Measurements from ENCODE around the gene USP6NL. TPM values are rescaled to one million over a fixed set of nuclear protein-coding genes. Genes with fewer than 3 reads are reported as not detected.

USP6NL gene
- total RNA-seq, 1 experiment from 2014 or later = 21.4 TPM

GRCh38 chr10:11483201-11484148, 128.0 kb downstream of the USP6NL start:
- H3K4me1 Mint-ChIP-seq = peaks cover 19% of the 10 kb centered on the region
- H3K9me3 Mint-ChIP-seq = no peaks in the 10 kb centered on the region
- DNase-seq (ENCODE audit: low spot score) (no peak), ATAC-seq (no peak)
- H3K36me3 Mint-ChIP-seq = peaks cover 26% of the 10 kb centered on the region
- no peak overlapping the region for H3K4me3 Mint-ChIP-seq
- TF ChIP-seq JUN (CRISPR knock-in tag; IDR thresholded peaks at IDR 0.05) (no peak), NFE2L1 (CRISPR knock-in tag; IDR thresholded peaks at IDR 0.05) (no peak), AFF4 (CRISPR knock-in tag; IDR thresholded peaks at IDR 0.05; ENCODE audit: borderline replicate concordance) (no peak)
- CTCF ChIA-PET = interaction anchor here (2.5 kb wide), 1 partner anchor 12 kb away, joined by 13 read pairs; no protein-coding TSS in a partner anchor
- H3K27ac Mint-ChIP-seq = peak overlapping the region; percentile 21
- H3K27me3 Mint-ChIP-seq (ENCODE audit: low read depth) = no peaks in the 10 kb centered on the region
- POLR2A ChIA-PET = no interaction called here

GRCh38 chr10:11482306-11482705, 129.1 kb downstream of the USP6NL start:
- Mint-ChIP-seq H3K36me3 (peaks cover 26% of the 10 kb centered on the region), H3K27ac (no peak overlapping the region), H3K4me1 (peaks cover 19% of the 10 kb centered on the region), H3K4me3 (no peak overlapping the region), H3K27me3 (ENCODE audit: low read depth) (no peaks in the 10 kb centered on the region), H3K9me3 (no peaks in the 10 kb centered on the region)
- ATAC-seq = no peak
- POLR2A ChIA-PET = no interaction called here
- no peak for DNase-seq (ENCODE audit: low spot score)
- CTCF ChIA-PET = interaction anchor here (1.0 kb wide), 2 partner anchors 11 to 23 kb away, joined by 3 read pairs; no protein-coding TSS in a partner anchor
- no peak for TF ChIP-seq CTCF (IDR thresholded peaks at IDR 0.05)
- no peak for TF ChIP-seq NFYB (CRISPR knock-in tag; conservative IDR thresholded peaks at IDR 0.05; ENCODE audit: low read depth)
- TF ChIP-seq FOXJ3 (CRISPR knock-in tag; IDR thresholded peaks at IDR 0.05; ENCODE audit: borderline replicate concordance) = no peak
- no peak for TF ChIP-seq PREB (CRISPR knock-in tag; IDR thresholded peaks at IDR 0.05; ENCODE audit: borderline replicate concordance)
- TF ChIP-seq RELA (CRISPR knock-in tag; IDR thresholded peaks at IDR 0.05; ENCODE audit: borderline replicate concordance) = no peak
- TF ChIP-seq STAT6 (CRISPR knock-in tag; conservative IDR thresholded peaks at IDR 0.05; ENCODE audit: low read depth) = no peak
- TF ChIP-seq E2F5 (CRISPR knock-in tag; IDR thresholded peaks at IDR 0.05) = no peak
- no peak for TF ChIP-seq USF2 (CRISPR knock-in tag; IDR thresholded peaks at IDR 0.05)
- no peak for TF ChIP-seq GABPB1 (CRISPR knock-in tag; IDR thresholded peaks at IDR 0.05)
- TF ChIP-seq PRRX2 (CRISPR knock-in tag; IDR thresholded peaks at IDR 0.05) = no peak
- TF ChIP-seq TEAD1 (CRISPR knock-in tag; IDR thresholded peaks at IDR 0.05) = no peak
- TF ChIP-seq ZNF317 (CRISPR knock-in tag; IDR thresholded peaks at IDR 0.05; ENCODE audit: borderline replicate concordance, low read depth) = no peak
- TF ChIP-seq ZNF396 (CRISPR knock-in tag; IDR thresholded peaks at IDR 0.05; ENCODE audit: borderline replicate concordance) = no peak
- no peak for TF ChIP-seq AFF4 (CRISPR knock-in tag; IDR thresholded peaks at IDR 0.05; ENCODE audit: borderline replicate concordance)
